Thoracic aorta endothelial cell (primary cell): ENCODE data around the gene ERCC3. TPM values are rescaled to one million over a fixed set of nuclear protein-coding genes. Genes with fewer than 3 reads are reported as not detected.
A peak's percentile ranks its signal among the peaks of the same experiment; 100 is the strongest.

Experiments used
- small RNA-seq: library from RNA; depleted of rRNA; stranded (forward); fragments of <200 nt; gene quantifications from one replicate; pipeline ENCODE3, GENCODE V24; 2012
- total RNA-seq: library from RNA; depleted of rRNA; stranded (reverse); fragments of >200 nt; gene quantifications from 2 replicates; pipeline ENCODE4 v1.2.3, GENCODE V29; 2012

Gene ERCC3
- total RNA-seq: 48.7 and 50.3 TPM in 2 replicates

DNA sequence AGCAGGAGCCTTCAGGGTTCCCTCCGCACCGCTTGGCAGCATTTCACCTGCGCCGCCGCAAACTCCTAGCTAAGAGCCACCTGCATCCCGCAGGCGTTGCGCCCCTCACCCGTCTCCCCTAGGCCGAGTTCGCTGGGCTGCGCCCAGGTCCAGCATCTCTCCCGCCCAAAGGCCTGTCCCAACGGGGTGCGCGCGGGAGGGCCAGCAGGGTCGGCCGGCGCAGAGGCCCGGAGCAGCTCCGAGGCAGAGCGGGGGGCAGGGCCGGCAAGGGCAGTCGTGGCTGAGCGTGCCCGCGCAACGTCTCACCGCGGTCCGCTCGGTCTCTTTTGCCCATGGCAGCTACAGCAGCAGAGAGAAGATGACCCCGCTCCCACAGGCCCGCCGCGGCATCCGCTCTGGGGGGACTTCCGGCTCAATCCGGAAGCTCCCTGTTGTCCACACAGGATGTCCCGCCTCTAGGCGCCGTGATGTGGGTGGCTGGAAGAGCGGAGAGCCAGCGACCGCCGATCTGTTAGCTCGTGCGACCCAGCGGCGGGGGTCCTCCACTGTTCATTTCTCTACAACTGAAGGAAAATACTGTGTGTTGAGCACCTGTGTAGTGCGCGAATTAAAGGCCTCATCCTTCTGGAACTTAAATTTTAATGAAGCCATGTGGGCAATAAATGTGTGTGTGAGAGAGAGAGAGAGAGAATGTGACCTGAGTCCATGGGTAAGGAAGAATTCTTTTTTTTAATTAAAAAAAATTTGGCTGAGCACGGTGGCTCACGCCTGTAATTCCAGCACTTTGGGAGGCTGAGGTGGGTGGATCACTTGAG lies at the start of gene ERCC3:
ERCC3 (minus strand) TSS at position 397 of the 815 bp plus-strand sequence; CDS start at position 334, 63 bp downstream.

GRCh38 chr2:127220102-127220767 lies 73.7 kb downstream of the ERCC3 start, which contains the start of gene CYP27C1:
CYP27C1 (minus strand) TSS chr2:127220299; CDS start chr2:127220270, 29 bp downstream.

Small RNA genes within 50 kb of the gene (small RNA-seq; reads per million reads assigned to genes)
- 1.5 reads per million, percentile 38 among the genes with 10 or more reads in this experiment for gene RNU6-1147P

Other genes with a start within 250 kb of the ERCC3 start
- gene BIN1, start 187.0 kb downstream of the ERCC3 start, total RNA-seq: 38.3 and 40.9 TPM in 2 replicates
- not detected in 2 replicates for gene CYP27C1, start 73.8 kb downstream of the ERCC3 start, total RNA-seq
- gene MAP3K2, start 93.8 kb upstream of the ERCC3 start, total RNA-seq: 18.0 and 27.4 TPM in 2 replicates
- gene PROC, start 124.3 kb upstream of the ERCC3 start, total RNA-seq: not detected in 2 replicates
- gene IWS1, start 232.3 kb upstream of the ERCC3 start, total RNA-seq: 55.4 and 62.4 TPM in 2 replicates
- gene MYO7B, start 241.5 kb upstream of the ERCC3 start, total RNA-seq: 0.14 TPM in 1 of 2 replicates, not detected in the other